Pancreas (tissue), 10 donors: ENCODE data around the gene ZNF521. TPM values are rescaled to one million over a fixed set of nuclear protein-coding genes. Genes with fewer than 3 reads are reported as not detected.

Experiments
- ATAC-seq, 4 donors: fragments of 200-7000 bp; cut with Tn5 transposase; one replicate each; pipeline versions ENCODE4 v1.8.0 to v1.9.1; 2020; ENCODE audit warnings: mild to moderate bottlenecking in 4 of 4, moderate library complexity in 4 of 4
- DNase-seq, 6 donors: peaks; one replicate each; pipeline ENCODE4 v3.0.0-alpha.2; 2020
- FAIRE-seq: peaks from 2 replicates; lab custom pipeline; 2012; peaks lifted over from hg19 to GRCh38; lab: Jason Lieb, UNC
- H3K27ac ChIP-seq, 4 donors: fragments of 200-600 bp; sonication (generic); 1 replicate in 3 of 4; 2 replicates in 1 of 4; pipeline versions ENCODE4 v1.5.0 to v1.8.0; 2020
- H3K27me3 ChIP-seq, 4 donors: fragments of 200-600 bp; one replicate each; pipeline ENCODE4 v1.8.0; 2021
- H3K36me3 ChIP-seq, 3 donors: fragments of 200-600 bp; sonication (generic) in 1 of 3; one replicate each; pipeline versions ENCODE4 v1.5.0 to v1.8.0; 2020 to 2021
- H3K4me1 ChIP-seq, 3 donors: fragments of 200-600 bp; one replicate each; pipeline ENCODE4 v1.8.0; 2021
- H3K4me3 ChIP-seq, 4 donors: fragments of 200-600 bp; sonication (generic) in 2 of 4; one replicate each; pipeline versions ENCODE4 v1.5.0 to v1.8.0; 2020 to 2021
- H3K9me3 ChIP-seq, 4 donors: fragments of 200-600 bp; one replicate each; pipeline ENCODE4 v1.8.0; 2021
- CTCF ChIP-seq, 4 donors: fragments of 200-600 bp; sonication (generic) in 3 of 4; IDR thresholded peaks; one replicate each; pipeline versions ENCODE4 v1.5.0 to v1.8.0; 2021; ENCODE audit warnings: antibody characterized with exemption in 4 of 4
- WGBS, 2 donors: extraction: QIAGEN DNeasy Blood & Tissue Kit; methylation state at CpG; one replicate each; pipeline ENCODE4 v1.1.7; 2013; 5-methylcytosine and 5-hydroxymethylcytosine counted together
- intact Hi-C, 3 donors: fragments of 100-400 bp; cut with DNase I; formaldehyde crosslinking; loops; one replicate each; pipeline versions ENCODE4 v1.11.1 to v1.14.2; 2022
- polyA plus RNA-seq, 2 donors: library from polyadenylated mRNA; stranded (reverse); fragments of 200-250 nt; gene quantifications; one replicate each; pipeline ENCODE4 v1.2.3, GENCODE V29; 2013
- total RNA-seq, 6 donors: library from RNA; stranded (reverse); fragmentation: NEBNext Ultra II Directional in 4 of 6; extraction: Animal tissue kit (Norgen Biotek cat#: 25700) in 4 of 6; gene quantifications; one replicate each; pipeline versions ENCODE4 v1.2.1 to v1.2.4, GENCODE V29; 2021 to 2023
- donor health status: healthy with polysubstance abuse.
- donor health status: DM: no; HTN: no; CAD: no; lungs with moderate emphysema.
- donor health status: DM: no; HTN: no; CAD: no.
- donor health status: control.
- donor health status: control.
- donor health status: Bipolar disorder and iron deficiency.
- donor health status: DM: yes; HTN: yes; CAD: no.
- donor health status: DM: no; HTN: no; CAD: no.
- donor health status: DM: no; HTN: no; CAD: no.
- donor health status: DM: yes; HTN: yes; CAD: no.

The ZNF521 gene
- total RNA-seq (1 to 10 TPM in 5 of 6 donors, under 1 TPM in 1; 0.54 to 6.0 (median 2.4) TPM), polyA plus RNA-seq (under 1 TPM; 0.42 to 0.63 TPM)

GRCh38 chr18:25351777-25352628 lies at the start of gene ZNF521:
TSS of gene ZNF521 (minus strand) at chr18:25352166. CDS start at chr18:25350946, 1,220 bp downstream.
- intact Hi-C loops: no loop called here
- DNase-seq: peak; percentile 53 to 77 (median 62)
- peak; percentile 91 to 96 (median 94) for ATAC-seq
- TF ChIP-seq CTCF (IDR thresholded peaks at IDR 0.05): no peak
- no peaks in the 10 kb centered on the region for H3K36me3 ChIP-seq
- H3K9me3 ChIP-seq: no peaks in the 10 kb centered on the region
- peak within 1 kb of the TSS in 3 of 4 donors; percentile 10 to 51 (median 12) for H3K27ac ChIP-seq
- peaks cover 0 to 27% (median 5%) of the 10 kb centered on the region in 4 donors for H3K27me3 ChIP-seq
- peaks cover 0 to 9% (median 8%) of the 10 kb centered on the region in 3 donors for H3K4me1 ChIP-seq
- peak within 1 kb of the TSS; percentile 35 to 67 (median 55) for H3K4me3 ChIP-seq
- WGBS, 2 donors: 0 to 1% methylated on average over 62 to 85 of the region's 91 CpGs
- FAIRE-seq: no peak

GRCh38 chr18:25399554-25399953 lies 47.6 kb upstream of the ZNF521 start:
- no peak for DNase-seq
- H3K27ac ChIP-seq: no peak overlapping the region
- intact Hi-C loops: no loop called here
- no peak overlapping the region for H3K4me3 ChIP-seq
- no peak for FAIRE-seq
- no peaks in the 10 kb centered on the region for H3K4me1 ChIP-seq
- no peak for TF ChIP-seq CTCF (IDR thresholded peaks at IDR 0.05)
- H3K36me3 ChIP-seq: no peaks in the 10 kb centered on the region
- ATAC-seq: no peak
- H3K27me3 ChIP-seq: no peaks in the 10 kb centered on the region
- H3K9me3 ChIP-seq: no peaks in the 10 kb centered on the region

GRCh38 chr18:25392192-25392591 lies 40.2 kb upstream of the ZNF521 start:
- no peak for DNase-seq
- no peak for FAIRE-seq
- no peak for ATAC-seq
- TF ChIP-seq CTCF (IDR thresholded peaks at IDR 0.05): no peak
- H3K27ac ChIP-seq: no peak overlapping the region
- intact Hi-C loops: no loop called here
- no peaks in the 10 kb centered on the region for H3K4me1 ChIP-seq
- H3K4me3 ChIP-seq: no peak overlapping the region
- no peaks in the 10 kb centered on the region for H3K9me3 ChIP-seq
- no peaks in the 10 kb centered on the region for H3K36me3 ChIP-seq
- peaks cover 0 to 5% (median 0%) of the 10 kb centered on the region in 4 donors for H3K27me3 ChIP-seq

GRCh38 chr18:25373432-25374179 lies 21.6 kb upstream of the ZNF521 start:
- WGBS, 2 donors: 57 to 62% methylated on average over 2 of the region's 2 CpGs
- no peak for FAIRE-seq
- no peak for TF ChIP-seq CTCF (IDR thresholded peaks at IDR 0.05)

More at GRCh38 chr18:25373432-25374179, 21.6 kb upstream of the ZNF521 start:
- no peak overlapping the region for H3K4me3 ChIP-seq
- intact Hi-C loops: no loop called here
- H3K27me3 ChIP-seq: peaks cover 0 to 13% (median 3%) of the 10 kb centered on the region in 4 donors
- no peaks in the 10 kb centered on the region for H3K36me3 ChIP-seq
- no peak for DNase-seq
- no peak overlapping the region for H3K27ac ChIP-seq
- no peaks in the 10 kb centered on the region for H3K4me1 ChIP-seq
- H3K9me3 ChIP-seq: no peaks in the 10 kb centered on the region
- no peak for ATAC-seq
